Measurements from ENCODE around the gene CLHC1. TPM values are rescaled to one million over a fixed set of nuclear protein-coding genes. Genes with fewer than 3 reads are reported as not detected.

Gene CLHC1
- total RNA-seq, 1 experiment from 2014 or later = 3.3 TPM

DNA sequence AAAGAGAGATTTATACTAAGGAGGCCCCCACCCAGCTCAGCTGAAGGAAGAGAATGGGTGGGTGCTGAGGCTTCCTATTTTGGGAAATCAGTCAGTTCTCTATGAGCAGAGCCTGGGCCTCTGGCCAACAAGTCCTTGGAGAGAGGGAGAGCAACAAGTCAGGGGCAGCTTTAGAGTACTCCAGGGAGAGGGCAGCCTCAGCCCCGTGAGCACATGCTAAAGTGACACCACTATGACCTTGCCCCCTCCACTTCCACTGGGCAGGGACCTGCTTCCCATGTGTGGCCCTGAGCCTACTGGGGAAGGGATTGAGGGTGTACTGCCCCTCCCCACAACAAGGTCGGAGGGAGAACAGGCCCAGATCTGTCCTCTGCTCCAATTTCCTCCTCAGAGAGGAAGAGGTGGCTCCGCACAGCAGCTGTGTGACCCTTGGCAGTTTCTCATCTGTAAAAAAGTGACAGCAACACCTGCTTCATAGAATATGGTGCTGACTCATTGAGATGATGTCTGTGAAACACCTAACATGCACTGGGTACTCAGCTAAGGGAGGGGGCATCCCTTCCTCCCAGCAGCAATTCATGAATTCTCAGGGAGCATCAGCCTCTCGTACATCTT, 72.9 kb downstream of the CLHC1 start:
- no peak for DNase-seq (ENCODE audit: low read depth)
- in situ Hi-C loops (cut with HindIII; ENCODE audit: low pct_unique_long_range_greater_than_20kb, low sequenced_read_pairs) = no loop called here

DNA sequence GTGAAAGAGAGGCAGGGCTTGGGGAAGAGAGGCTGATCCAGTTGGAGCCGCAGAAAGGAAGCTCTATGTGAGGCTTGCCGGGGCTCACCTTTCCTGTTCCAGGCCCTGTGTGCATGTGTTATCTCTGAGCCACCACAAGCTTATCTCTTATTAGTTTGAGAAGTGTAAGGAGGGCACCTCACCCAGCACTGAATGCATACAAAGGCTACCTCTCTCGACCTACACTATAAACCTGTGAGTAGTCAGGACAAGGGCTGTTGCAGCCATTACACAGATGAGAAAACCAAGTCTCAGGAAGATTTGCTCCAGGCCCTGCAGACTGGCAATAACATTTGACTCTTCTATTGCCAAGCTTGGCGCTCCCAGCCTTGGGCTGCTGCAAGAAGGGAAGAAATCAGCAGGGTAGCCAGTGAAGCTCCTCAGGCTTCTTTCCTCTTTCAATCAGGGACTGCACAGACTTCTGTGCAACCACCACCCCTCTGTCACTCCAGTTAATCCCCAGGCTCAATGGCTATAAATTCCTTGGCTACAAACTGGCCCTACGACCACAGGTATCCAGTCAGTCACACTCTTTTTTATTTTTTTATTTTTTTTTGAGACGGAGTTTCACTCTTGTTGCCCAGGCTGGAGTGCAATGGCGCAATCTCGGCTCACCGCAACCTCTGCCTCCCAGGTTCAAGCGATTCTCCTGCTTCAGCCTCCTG, 73.8 kb downstream of the CLHC1 start:
- no peak for DNase-seq (ENCODE audit: low read depth)
- in situ Hi-C loops (cut with HindIII; ENCODE audit: low pct_unique_long_range_greater_than_20kb, low sequenced_read_pairs) = no loop called here

DNA sequence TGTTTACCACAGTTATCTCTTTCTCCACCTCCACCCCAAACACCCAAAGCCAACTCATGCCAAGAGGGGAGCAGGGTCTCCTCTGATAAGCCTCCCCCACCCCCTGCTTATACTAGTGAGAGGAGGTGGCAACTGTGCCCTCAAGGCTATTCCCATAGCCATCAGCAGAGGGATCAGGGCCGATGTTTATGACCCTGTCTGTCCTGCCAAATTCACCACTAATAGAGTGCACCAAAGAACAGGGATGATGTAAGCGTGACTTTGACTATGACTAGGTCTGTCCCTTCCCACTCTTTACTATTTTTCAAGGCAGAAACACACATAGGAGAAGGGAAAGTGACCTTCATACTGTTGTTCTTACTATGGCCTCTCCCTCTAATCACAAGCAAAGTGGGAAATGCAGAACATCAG, 74.6 kb downstream of the CLHC1 start:
- in situ Hi-C loops (cut with HindIII; ENCODE audit: low pct_unique_long_range_greater_than_20kb, low sequenced_read_pairs) = no loop called here
- no peak for DNase-seq (ENCODE audit: low read depth)

DNA sequence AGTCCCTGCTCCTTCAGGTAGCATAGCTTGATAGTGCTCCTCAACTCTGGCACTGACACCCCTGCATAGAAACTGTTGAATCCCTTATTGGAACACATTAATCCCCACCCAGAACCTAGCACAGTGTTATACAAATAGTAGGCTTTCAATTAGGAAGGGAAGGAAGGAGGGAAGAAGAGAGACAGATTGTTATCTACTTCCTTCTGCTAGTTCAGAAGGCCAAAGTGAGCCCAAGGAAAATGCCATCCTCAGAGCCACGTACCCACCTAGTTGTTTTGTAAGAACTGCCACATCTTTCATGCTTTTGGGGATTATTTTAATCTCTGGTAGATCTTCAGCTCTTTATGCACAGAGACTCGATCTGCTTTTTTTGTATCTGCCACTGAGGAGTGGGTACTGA, 75.1 kb downstream of the CLHC1 start:
- in situ Hi-C loops (cut with HindIII; ENCODE audit: low pct_unique_long_range_greater_than_20kb, low sequenced_read_pairs) = no loop called here
- no peak for DNase-seq (ENCODE audit: low read depth)

DNA sequence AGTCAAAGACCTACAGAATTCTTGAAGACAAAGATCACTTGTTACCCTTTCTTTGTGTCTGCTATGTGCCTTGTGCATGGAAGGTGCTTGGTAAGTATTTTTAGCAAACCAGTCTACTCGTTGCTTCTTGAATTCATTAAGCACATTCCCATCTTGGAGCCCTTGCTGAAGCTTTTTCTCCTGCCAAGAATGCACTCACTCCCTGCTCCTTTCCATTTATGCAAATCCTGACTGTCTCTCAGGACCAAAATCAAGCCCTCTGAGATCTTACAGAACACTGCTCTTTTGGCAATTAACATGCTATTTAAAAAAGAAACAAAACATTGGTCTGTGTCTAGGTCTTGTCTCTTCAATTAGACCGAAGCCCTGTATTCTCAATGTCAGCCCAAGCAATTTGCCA, 75.8 kb downstream of the CLHC1 start:
- no peak for DNase-seq (ENCODE audit: low read depth)
- in situ Hi-C loops (cut with HindIII; ENCODE audit: low pct_unique_long_range_greater_than_20kb, low sequenced_read_pairs) = no loop called here

DNA sequence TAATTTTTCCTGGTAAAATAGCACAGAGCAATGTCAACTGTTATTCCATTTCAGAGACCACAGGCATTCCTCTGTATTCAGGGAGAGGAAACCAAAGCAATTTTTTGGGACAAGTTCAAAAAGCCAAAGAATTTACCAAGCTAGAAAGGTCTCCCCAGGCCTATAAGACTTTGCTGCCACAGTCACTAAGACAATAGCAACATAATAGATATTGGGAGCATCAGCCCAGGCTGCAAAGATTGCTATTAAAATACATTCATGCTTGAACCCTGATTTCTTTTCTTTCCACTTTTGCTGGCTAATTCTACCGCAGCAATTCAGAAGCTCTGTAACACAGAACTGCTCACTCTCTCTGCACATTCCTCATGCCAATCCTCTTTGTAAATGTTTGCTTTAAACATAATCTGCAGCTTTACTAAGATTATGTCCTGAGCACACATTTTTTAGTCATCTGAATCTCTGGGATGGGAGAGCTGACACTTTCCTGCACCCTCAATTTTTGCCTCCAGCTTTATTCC, 76.3 kb downstream of the CLHC1 start:
- in situ Hi-C loops (cut with HindIII; ENCODE audit: low pct_unique_long_range_greater_than_20kb, low sequenced_read_pairs) = no loop called here
- no peak for DNase-seq (ENCODE audit: low read depth)

DNA sequence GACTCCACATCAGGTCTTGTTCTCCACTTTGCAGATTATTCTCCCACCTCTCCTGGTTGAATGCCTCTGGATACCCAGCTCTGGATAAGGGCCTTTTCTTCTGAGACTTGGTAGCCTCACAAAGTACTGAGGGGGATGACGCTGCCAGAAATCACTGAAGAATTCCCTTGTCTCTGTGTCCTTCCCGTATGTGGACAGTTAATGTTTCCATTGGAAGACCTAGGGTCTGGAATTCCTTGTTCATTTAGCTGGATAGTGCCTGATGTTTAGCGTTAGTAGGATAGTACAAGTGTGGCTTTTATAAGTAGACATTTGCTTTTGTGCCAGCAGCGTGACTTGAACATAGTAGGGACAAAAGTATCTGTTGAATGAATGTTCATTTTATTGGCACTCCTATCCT, 76.9 kb downstream of the CLHC1 start:
- in situ Hi-C loops (cut with HindIII; ENCODE audit: low pct_unique_long_range_greater_than_20kb, low sequenced_read_pairs) = no loop called here
- no peak for DNase-seq (ENCODE audit: low read depth)

DNA sequence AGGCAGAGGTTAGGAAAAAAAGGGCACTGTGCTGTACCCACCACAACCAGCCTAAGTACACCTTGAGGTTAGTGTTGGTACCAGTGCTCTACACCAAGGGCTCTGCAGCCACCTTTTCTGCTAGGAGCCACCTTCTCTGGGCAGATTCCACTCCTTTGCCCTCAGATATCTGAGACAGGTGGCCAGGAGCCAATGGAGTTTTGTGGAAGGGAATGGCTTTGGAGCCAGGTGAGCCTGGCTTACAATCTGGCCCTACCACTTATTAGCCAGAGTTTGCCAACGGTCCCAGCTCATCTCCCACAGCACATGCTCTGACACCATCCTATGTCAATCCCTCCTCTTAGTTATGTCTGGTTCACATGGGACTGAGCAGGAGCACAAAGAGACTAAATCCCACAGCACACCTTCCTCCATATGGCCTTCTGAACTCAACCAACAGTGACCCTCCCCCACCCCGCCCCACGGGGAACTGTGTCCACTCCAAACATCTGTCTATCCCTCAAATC, 77.5 kb downstream of the CLHC1 start:
- no peak for DNase-seq (ENCODE audit: low read depth)
- in situ Hi-C loops (cut with HindIII; ENCODE audit: low pct_unique_long_range_greater_than_20kb, low sequenced_read_pairs) = no loop called here

DNA sequence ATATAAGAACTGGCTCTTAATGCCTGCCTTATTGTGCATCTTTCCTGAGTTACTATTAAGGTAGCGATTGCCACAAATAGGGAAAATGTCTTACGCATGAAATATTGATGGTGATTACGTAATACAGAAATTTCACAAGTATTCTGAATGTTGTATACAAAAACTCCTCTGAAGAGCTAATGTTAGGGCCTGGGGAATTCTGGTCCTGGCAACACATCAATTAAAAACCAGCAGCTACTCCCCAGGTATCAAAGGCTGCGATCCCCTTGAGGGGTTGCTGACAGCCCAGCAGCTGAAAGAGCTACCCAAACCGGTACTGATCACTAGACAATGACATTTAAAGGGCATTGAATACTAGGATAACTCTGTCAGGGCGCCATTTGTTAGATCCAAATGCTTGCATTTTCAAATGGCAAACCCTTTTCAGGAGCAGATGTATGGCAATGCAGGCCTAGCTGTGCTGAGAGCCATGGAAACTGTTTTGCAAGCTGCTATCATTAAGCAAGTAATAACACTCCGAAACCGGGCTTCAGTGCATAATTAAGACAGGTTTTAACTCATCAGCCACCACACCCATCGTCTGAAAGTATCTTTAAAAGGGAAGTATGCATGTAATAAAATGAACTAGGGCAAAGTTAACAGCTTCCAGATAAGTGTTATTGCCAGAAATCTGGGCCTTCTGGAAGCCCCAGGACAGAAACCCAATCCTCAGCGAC, 78.4 kb downstream of the CLHC1 start:
- no peak for DNase-seq (ENCODE audit: low read depth)
- in situ Hi-C loops (cut with HindIII; ENCODE audit: low pct_unique_long_range_greater_than_20kb, low sequenced_read_pairs) = no loop called here

DNA sequence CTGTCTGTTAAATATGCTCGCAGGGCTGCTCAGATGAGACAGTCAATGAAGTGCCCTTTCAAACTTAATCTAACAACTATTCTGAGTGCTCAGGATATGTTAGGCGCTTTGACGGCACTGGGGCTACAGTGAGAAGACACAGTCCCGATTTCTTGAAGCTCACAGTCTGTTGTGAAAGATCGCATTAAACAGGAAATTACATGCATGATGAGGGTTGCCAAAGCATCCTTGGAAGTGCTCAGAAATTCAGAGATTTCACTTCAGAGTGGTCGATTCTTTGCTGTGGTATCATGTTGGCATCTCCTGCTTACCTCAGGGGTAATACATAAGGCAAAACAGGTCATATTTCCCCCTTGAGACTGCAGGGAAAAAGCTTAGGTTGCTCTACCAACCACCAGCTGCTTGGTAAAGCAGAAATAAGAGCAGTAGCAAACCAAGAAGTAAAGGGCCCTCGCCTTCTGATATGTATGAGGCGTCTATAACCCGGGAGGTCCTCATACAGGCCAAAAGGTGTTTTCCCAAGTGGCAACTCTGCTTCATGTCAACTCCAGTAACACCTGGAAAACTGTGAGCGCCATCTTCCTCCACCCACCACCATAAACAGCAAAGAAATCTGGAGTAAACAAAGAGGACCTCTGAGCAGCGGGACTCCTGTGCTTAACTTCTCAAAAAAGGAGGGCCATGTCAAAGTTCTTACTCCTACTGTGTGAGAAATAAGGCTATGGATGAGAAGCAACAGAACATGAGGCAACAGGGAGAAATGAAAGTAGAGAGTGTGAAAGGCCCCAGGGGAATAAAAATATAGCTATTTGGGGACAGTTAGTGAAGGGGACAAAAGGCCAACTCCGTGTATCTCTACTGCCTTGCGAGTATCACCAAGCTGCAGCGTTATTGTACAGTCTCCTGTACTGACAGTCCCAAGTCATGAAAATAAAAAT, 79.3 kb downstream of the CLHC1 start:
- DNase-seq (ENCODE audit: low read depth) = no peak
- in situ Hi-C loops (cut with HindIII; ENCODE audit: low pct_unique_long_range_greater_than_20kb, low sequenced_read_pairs) = no loop called here

DNA sequence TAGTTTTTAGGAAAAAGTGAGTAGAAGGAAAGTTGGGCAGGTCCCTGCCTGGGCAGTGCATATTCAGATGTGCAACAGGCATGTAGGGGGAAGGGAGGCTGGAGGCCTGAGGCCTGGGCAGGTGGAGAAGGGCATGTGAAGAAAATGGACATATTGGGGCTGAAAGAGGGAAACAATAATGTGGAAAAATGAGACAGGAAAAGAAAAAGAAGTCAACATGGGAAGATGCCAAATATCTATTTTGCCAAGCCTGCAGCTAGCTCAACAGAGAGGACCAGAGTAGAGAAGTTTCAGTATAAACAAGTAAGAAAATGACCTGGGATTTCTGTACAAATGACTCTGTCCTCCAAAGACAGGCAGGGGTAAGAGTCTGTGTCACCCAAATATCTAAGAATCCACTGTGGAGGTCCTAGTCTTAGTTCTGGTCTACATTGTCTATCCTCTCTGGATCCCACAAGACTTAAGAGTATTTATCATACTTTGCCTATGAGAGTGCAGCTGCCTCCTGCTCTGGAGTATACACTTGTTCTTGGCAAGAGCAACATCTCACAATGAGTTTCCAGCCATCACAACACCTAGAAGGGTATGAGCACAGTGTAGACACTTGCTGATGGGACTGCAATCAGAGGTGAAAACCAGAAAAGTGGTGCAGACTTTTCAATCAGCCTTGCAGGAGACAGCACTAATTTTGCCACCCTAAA, 80.2 kb downstream of the CLHC1 start:
- in situ Hi-C loops (cut with HindIII; ENCODE audit: low pct_unique_long_range_greater_than_20kb, low sequenced_read_pairs) = no loop called here
- no peak for DNase-seq (ENCODE audit: low read depth)

DNA sequence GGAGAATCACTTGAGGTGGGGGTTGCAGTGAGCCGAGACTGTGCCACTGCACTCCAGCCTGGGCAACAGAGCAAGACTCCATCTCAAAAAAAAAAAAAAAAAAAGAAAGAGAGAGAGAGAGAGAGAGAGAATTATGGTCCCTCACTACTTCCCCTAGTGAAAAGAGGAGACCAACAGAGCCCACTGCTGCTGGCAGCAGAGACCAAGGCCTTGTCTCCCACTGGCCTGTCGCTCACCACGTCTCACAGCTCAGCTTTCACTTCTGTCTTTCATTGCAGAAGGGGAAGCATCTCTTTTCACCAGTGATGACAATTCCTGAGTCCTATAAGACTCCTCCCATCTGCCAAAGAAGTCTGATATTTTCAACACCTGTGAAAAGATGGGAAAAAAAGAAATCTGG, 81.3 kb downstream of the CLHC1 start:
- DNase-seq (ENCODE audit: low read depth) = no peak
- in situ Hi-C loops (cut with HindIII; ENCODE audit: low pct_unique_long_range_greater_than_20kb, low sequenced_read_pairs) = no loop called here

DNA sequence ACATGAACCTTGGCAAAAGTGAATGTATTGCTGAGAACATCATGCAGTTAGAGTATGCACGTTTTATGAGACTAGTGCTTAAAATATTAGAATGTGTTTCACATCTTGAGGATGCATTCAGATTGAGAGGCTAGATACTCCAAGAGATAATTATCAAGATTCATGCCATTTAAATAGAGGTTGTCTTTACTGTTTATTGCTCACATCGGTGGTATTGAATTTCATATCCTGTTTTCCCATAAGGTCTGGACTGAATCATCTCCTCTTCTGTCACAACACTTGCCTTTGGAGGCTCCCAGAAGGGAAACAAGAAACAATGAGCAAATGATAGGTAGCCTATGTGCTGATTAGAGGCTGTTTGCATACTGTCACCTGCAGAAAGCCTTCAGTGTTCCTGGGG, 83.8 kb downstream of the CLHC1 start:
- in situ Hi-C loops (cut with HindIII; ENCODE audit: low pct_unique_long_range_greater_than_20kb, low sequenced_read_pairs) = no loop called here
- DNase-seq (ENCODE audit: low read depth) = no peak

DNA sequence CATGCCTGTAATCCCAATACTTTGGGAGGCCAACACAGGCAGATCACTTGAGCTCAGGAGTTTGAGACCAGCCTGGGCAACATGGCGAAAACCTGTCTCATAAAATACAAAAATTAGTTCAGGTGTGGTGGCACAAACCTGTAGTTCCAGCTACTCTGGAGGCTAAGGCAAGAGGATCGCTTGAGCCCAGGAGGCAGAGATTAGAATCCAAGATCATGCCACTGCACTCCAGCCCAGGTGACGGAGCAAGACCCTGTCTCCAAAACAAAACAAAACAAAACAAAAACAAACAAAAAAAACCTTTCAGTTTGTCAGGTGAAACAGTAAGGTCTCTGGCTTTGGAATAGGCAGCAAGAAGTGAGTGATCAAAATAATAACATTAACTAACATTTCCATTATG, 84.6 kb downstream of the CLHC1 start:
- no peak for DNase-seq (ENCODE audit: low read depth)
- in situ Hi-C loops (cut with HindIII; ENCODE audit: low pct_unique_long_range_greater_than_20kb, low sequenced_read_pairs) = no loop called here

DNA sequence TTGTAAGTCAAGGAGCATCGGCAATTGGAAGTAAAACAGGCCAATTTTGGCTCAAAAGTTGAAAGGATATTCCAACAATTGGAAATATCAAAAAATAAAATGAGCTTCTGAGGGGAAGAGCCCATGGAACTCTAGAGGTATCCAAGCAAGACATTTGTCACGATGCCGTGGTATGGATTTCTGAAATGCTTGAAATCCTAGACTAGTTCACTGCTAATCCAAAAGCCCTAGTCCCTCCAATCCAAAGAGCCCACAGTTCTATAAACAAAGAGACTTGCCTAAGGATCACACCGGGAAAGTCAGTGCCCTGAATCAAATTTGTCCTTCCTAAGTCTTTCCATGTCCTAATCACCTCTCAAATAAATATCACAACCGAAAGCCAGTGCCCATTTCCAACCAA, 85.1 kb downstream of the CLHC1 start:
- in situ Hi-C loops (cut with HindIII; ENCODE audit: low pct_unique_long_range_greater_than_20kb, low sequenced_read_pairs) = no loop called here
- no peak for DNase-seq (ENCODE audit: low read depth)

DNA sequence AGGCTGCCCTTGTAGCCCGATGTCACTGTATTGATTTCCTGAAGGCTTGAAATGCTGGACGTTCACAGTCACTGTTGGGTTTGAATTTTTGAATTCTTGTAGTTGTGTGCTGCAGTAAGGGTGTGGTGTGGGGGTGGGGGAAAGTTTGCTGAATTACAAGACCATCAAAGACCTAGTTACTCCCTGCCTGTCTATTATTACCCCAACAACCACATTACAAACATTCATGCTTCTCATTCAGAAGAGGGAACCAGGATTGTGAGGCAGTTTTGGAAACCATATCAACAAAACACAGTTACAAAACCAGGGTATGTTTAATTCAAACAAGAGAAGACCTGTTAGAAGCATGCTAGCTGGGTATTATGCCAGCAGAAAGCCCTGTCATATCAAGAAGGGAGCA, 85.8 kb downstream of the CLHC1 start:
- DNase-seq (ENCODE audit: low read depth) = no peak
- in situ Hi-C loops (cut with HindIII; ENCODE audit: low pct_unique_long_range_greater_than_20kb, low sequenced_read_pairs) = no loop called here

DNA sequence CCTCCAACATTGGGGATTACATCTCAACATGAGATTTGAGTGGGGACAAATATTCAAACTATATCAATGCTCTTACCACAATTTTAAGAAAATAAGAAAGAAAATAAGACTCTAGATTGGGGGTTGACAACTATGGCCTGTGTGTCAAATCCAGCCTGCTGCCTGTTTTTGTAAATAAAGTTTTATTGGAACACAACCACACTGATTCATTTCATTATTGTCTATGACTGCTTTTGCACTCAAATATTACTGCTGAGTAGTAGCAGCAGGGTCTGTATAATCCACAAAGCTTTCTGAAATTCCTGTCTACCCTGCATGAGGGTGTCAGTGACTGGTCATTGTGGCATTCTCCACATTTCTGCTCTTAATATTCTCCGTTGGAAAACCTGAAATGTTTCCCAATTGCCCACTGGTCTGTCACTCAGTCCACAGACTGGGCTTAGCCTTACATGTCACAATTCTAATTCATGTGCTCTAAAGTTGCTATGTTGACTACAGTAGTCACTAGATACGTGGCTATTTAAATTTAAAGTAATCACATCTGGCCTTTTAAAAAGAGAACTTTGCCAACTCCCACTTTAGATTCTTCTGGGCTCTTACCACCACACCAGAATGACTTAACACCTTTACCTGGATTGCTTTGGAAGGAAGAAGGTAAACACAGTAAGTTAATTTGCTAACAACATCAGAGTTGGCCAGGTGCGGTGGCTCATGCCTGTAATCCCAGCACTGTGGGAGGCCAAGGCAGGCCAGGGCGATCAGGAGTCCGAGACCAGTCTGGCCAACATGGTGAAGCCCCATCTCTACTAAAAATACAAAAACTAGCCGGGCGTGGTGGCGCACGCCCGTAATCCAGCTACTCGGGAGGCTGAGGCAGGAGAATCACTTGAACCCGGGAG, 86.9 kb downstream of the CLHC1 start:
- in situ Hi-C loops (cut with HindIII; ENCODE audit: low pct_unique_long_range_greater_than_20kb, low sequenced_read_pairs) = no loop called here
- no peak for DNase-seq (ENCODE audit: low read depth)

All from Caki2 (cell line).